GM12878 (cell line): ENCODE data around the gene EIF4B.

Experiments used
- CBFB ChIP-seq: IDR thresholded peaks from 2 replicates; pipeline ENCODE4 v1.6.1; 2016; ENCODE audit warnings: antibody characterized with exemption, low read depth
- CTCF ChIP-seq, 3 experiments: IDR thresholded peaks in 2 of 3; conservative IDR thresholded peaks in 1 of 3; 2 replicates each; pipeline ENCODE4 v1.5.1; 2011; ENCODE audit warnings: low read depth in 3 of 3, low read length in 3 of 3, mild to moderate bottlenecking in 3 of 3, control low read depth in 2 of 3, moderate library complexity in 2 of 3, inconsistent platforms in 1 of 3, mixed read lengths in 1 of 3; ENCODE audit not compliant: control insufficient read depth in 2 of 3, insufficient read depth in 1 of 3; ENCODE audit errors: extremely low read depth in 1 of 3
- EZH2 ChIP-seq: IDR thresholded peaks from 2 replicates; pipeline ENCODE4 v1.6.1; 2012; ENCODE audit warnings: low read depth, mild to moderate bottlenecking, control low read depth, inconsistent platforms, low read length, borderline replicate concordance; ENCODE audit not compliant: control insufficient read depth
- HCFC1 ChIP-seq: fragments of 150-350 bp; IDR thresholded peaks from 2 replicates; pipeline ENCODE4 v1.6.1; 2014; ENCODE audit warnings: low read length
- NFYB ChIP-seq: IDR thresholded peaks from 2 replicates; pipeline ENCODE4 v1.6.1; 2011; ENCODE audit warnings: low read depth, mild to moderate bottlenecking, low read length, improper control_type of control experiment, moderate library complexity; ENCODE audit not compliant: insufficient read depth
- NR2F1 ChIP-seq: fragments of 450-650 bp; conservative IDR thresholded peaks from 2 replicates; pipeline ENCODE4 v1.6.1; 2017; ENCODE audit warnings: mild to moderate bottlenecking
- PAX5 ChIP-seq: IDR thresholded peaks from 2 replicates; pipeline ENCODE4 v1.6.1; 2011; ENCODE audit warnings: low read depth, low read length, borderline replicate concordance
- YY1 ChIP-seq: IDR thresholded peaks from 2 replicates; pipeline ENCODE4 v1.6.1; 2011; ENCODE audit warnings: low read depth, mild to moderate bottlenecking, low read length

- no peak for TF ChIP-seq PAX5
- no peak for TF ChIP-seq CTCF (IDR thresholded peaks at IDR 0.05 in 2 of 3, conservative IDR thresholded peaks at IDR 0.05 in 1 of 3; ENCODE audit: control insufficient read depth in 2 of 3, extremely low read depth in 1 of 3, insufficient read depth in 1 of 3, low read depth in 3 of 3, low read length in 3 of 3)
- TF ChIP-seq YY1, result no peak
- TF ChIP-seq EZH2, result no peak
- TF ChIP-seq HCFC1, result no peak
- no peak for TF ChIP-seq NR2F1
- TF ChIP-seq CBFB, result no peak
- TF ChIP-seq NFYB, result no peak
These were observed 5.6 kb downstream of the EIF4B start for GRCh38 chr12:53011889-53012288.
